ENCODE data around the gene MMP21.

MMP21 gene

DNA sequence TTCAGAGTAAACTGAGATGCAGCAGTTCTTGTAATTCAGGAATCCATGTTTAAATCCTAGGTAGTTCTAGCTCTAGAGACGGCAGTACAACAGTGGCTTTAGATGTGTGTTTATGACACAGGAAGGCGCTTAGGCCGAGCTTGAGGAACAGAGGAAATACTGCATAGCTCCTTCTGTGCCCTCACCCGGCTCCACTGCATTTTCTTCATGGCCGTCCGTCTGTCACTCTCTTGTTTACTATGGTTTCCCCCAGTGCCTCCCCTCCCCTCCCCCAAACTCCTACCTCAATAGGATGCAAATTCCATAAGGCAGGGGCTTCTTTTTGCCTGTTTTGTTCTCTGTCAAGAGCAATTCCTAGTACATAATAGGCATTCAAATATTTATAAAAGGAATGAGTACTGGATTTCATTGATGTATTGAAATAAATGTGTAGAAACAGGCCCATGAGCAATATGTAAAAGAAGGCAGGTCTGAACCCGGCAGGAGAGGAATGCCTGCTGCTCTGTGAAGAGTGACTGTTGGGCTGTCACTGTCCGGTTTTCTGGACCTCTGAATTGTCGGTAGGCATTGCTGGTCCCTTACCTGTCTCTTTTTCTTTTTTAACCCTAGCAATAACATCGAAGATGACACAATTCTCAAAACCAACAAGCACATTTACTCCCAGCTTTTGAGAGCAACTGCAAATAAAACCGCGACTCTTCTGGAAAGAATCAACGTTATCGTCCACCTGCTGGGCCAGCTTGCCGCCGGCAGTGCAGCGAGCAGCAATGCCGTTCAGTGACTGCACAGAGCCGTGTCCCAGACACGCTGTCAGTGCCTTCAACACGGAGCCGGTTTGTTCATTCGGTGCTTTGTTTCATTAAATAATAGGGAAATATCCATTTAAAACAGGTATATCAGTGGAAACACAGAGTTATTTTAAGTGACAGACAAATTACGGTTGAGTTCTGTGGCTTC is 12.7 kb downstream of the MMP21 start:
- no peak overlapping the region for H3K4me3 Mint-ChIP-seq
- DNase-seq, result no peak
- H3K27ac Mint-ChIP-seq, result no peak overlapping the region
- no peaks in the 10 kb centered on the region for H3K9me3 Mint-ChIP-seq
- H3K36me3 Mint-ChIP-seq, result peaks cover 48% of the 10 kb centered on the region
- CTCF ChIA-PET, result interaction anchor here (1.1 kb wide), 1 partner anchor 28 kb away, joined by 3 read pairs; no protein-coding TSS in a partner anchor
- H3K27me3 Mint-ChIP-seq, result no peaks in the 10 kb centered on the region
- no peaks in the 10 kb centered on the region for H3K4me1 Mint-ChIP-seq

DNA sequence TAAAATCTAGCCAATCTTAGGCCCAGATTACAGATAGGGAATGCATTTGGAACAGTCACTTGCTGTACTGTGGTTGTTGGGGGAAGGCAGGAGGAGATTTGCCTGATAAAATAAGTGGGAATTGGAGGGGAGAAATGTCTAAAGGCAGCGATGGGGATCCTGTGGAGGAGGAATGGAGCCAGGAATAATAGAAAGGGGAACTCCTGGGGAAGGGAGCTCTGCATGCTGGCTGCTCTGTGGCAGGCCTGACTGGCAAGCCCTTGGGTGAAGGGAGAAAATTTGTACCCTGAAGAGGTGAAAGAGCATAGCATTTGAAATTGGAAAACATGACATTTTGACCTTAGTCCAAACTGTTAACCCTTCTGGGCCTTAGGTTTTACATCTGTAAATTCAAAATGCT is 13.7 kb downstream of the MMP21 start:
- Mint-ChIP-seq H3K27me3 (no peaks in the 10 kb centered on the region), H3K4me1 (no peaks in the 10 kb centered on the region), H3K36me3 (peaks cover 58% of the 10 kb centered on the region), H3K27ac (no peak overlapping the region), H3K9me3 (no peaks in the 10 kb centered on the region), H3K4me3 (no peak overlapping the region)
- no peak for DNase-seq
- CTCF ChIA-PET, result interaction anchor here (1.1 kb wide), 1 partner anchor 27 kb away, joined by 3 read pairs; no protein-coding TSS in a partner anchor

DNA sequence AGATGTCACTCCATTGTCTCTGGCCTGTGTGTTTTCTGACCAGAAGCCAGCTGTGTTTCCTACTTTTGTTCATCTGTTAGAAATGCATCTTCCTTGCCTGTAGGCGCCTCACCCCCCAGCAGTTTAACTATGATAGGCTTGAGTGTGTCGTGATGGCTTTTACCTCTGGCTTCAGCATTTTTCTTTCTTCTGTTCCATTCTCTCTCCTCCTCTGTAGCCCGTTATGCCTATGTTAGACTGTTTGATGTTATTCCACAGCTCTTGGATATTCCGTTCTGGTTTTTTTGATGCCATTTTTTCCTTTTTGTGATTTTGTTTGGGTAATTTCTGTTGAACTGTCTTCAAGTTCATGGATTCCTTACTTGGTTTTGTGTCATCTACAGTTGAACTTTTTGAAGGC is 17.9 kb downstream of the MMP21 start:
- Mint-ChIP-seq H3K4me1 (no peaks in the 10 kb centered on the region), H3K4me3 (no peak overlapping the region), H3K36me3 (peaks cover 56% of the 10 kb centered on the region), H3K27ac (no peak overlapping the region), H3K9me3 (no peaks in the 10 kb centered on the region), H3K27me3 (no peaks in the 10 kb centered on the region)
- CTCF ChIA-PET, result no interaction called here
- no peak for DNase-seq

DNA sequence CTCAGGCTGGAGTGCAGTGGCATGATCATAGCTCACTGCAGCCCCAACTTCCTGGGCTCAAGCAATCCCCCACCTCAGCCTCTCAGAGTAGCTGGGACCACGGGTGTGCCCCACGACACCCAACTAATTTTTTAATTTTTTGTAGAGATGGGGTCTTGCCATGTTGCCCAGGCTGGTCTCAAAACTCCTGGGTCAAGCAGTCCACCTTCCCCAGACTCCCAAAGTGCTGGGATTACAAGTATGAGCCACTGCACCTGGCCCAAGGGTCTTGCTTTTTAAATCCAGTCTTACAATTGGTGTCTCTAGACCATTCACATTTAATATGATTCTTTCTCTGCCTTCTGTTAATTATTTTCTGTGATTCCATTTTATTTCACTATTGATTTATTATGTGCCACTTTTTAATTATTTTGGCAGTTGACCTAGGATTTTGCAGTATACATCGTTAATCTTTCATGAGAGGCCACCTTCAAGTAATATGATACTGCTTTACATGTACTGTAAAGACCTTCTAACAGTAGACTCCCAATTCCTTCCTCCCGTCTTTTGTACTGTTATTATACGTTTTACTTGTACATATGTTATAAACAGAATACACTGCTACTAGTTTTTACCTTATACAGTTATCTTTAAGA is 18.7 kb downstream of the MMP21 start:
- peaks cover 54% of the 10 kb centered on the region for H3K36me3 Mint-ChIP-seq
- CTCF ChIA-PET, result no interaction called here
- no peaks in the 10 kb centered on the region for H3K9me3 Mint-ChIP-seq

DNA sequence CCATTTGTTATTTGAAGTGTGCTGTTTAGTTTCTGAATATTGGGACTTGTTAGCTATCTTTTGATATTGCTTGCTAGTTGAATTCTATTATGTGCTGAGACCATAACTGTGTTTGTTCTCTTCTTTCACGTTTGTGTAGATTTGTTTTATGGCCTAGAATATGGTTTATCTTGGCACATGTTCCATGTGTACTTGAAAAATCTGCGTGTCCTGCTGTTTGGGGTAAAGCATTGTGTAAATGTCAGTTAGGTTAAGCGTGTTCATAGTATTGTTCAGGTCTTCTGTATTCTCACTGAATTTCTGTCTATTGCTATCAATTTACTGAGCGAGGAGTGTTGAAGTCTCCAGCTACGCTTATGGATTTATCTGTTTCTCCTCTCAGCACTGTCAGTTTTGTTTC is 19.4 kb downstream of the MMP21 start:
- Mint-ChIP-seq H3K4me1 (no peaks in the 10 kb centered on the region), H3K27ac (no peak overlapping the region), H3K9me3 (no peaks in the 10 kb centered on the region), H3K27me3 (no peaks in the 10 kb centered on the region), H3K4me3 (no peak overlapping the region), H3K36me3 (peaks cover 57% of the 10 kb centered on the region)
- CTCF ChIA-PET, result no interaction called here
- no peak for DNase-seq

More for the DNA sequence above, 18.7 kb downstream of the MMP21 start:
- H3K27me3 Mint-ChIP-seq, result no peaks in the 10 kb centered on the region
- no peak overlapping the region for H3K27ac Mint-ChIP-seq
- no peak for DNase-seq
- H3K4me3 Mint-ChIP-seq, result no peak overlapping the region
- H3K4me1 Mint-ChIP-seq, result no peaks in the 10 kb centered on the region

DNA sequence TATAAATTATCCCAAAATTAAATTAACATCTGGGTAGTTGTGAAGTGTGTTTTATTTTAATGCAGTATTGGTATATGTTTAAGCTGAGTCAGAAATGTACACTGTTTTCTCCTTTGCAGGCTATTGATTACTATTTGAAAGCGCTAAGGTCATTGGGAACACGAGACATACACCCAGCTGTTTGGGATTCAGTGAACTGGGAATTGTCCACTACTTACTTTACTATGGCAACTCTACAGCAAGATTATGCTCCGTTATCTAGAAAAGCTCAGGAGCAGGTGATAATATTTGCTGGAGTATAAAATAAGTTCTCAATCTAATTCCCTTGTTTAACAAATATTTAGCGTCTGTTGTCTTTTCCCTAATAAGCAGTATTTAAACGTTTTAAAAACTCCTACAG is 28.2 kb downstream of the MMP21 start:
- peaks cover 5% of the 10 kb centered on the region for H3K4me1 Mint-ChIP-seq

DNA sequence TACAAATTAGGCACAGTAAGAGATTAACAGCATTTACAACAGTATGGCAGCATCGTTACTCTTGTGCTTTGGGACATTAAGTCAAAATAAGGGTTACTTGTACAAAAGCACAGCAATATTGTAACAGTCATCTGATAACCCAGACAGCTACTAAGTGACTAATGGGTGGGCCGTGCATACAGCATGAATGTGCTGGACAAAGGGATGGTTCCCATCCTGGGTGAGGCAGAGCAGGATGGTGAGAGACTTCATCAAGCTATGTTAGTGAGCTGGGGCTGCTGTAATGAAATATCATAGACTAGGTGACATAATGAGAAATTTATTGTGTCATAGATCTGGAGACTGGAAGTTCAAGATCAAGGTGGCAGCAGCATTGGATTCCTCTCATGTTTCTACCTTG is 30.7 kb downstream of the MMP21 start:
- H3K4me1 Mint-ChIP-seq, result peaks cover 5% of the 10 kb centered on the region
- H3K36me3 Mint-ChIP-seq, result peaks cover 73% of the 10 kb centered on the region

More for the DNA sequence above, 28.2 kb downstream of the MMP21 start:
- H3K9me3 Mint-ChIP-seq, result no peaks in the 10 kb centered on the region
- no peak overlapping the region for H3K4me3 Mint-ChIP-seq
- CTCF ChIA-PET, result no interaction called here
- H3K36me3 Mint-ChIP-seq, result peaks cover 77% of the 10 kb centered on the region
- DNase-seq, result no peak
- no peaks in the 10 kb centered on the region for H3K27me3 Mint-ChIP-seq
- H3K27ac Mint-ChIP-seq, result no peak overlapping the region

DNA sequence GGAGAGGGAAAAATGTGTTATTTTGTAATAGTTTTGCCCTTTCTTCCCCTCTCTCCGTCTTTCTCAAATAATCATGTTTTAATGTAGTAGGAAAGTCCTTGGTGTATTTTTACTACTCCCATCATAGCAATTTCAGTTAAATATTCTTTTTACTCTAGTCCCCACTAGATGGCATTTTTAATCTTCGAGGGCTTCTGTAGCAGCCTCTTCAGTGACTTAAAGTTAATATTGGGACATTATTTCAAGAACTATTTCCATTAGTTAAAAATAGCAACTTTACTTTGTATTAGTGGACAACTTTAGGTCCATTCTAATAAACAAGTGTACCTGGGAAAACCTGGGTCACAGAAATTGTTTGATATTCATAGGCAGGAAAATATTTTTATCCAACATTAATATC is 33.2 kb downstream of the MMP21 start:
- Mint-ChIP-seq H3K27ac (no peak overlapping the region), H3K4me1 (peaks cover 5% of the 10 kb centered on the region), H3K27me3 (no peaks in the 10 kb centered on the region), H3K9me3 (no peaks in the 10 kb centered on the region), H3K4me3 (no peak overlapping the region), H3K36me3 (peaks cover 70% of the 10 kb centered on the region)
- CTCF ChIA-PET, result no interaction called here
- no peak for DNase-seq

More for the DNA sequence above, 30.7 kb downstream of the MMP21 start:
- CTCF ChIA-PET, result no interaction called here
- Mint-ChIP-seq H3K27ac (no peak overlapping the region), H3K27me3 (no peaks in the 10 kb centered on the region), H3K9me3 (no peaks in the 10 kb centered on the region), H3K4me3 (no peak overlapping the region)
- DNase-seq, result no peak

DNA sequence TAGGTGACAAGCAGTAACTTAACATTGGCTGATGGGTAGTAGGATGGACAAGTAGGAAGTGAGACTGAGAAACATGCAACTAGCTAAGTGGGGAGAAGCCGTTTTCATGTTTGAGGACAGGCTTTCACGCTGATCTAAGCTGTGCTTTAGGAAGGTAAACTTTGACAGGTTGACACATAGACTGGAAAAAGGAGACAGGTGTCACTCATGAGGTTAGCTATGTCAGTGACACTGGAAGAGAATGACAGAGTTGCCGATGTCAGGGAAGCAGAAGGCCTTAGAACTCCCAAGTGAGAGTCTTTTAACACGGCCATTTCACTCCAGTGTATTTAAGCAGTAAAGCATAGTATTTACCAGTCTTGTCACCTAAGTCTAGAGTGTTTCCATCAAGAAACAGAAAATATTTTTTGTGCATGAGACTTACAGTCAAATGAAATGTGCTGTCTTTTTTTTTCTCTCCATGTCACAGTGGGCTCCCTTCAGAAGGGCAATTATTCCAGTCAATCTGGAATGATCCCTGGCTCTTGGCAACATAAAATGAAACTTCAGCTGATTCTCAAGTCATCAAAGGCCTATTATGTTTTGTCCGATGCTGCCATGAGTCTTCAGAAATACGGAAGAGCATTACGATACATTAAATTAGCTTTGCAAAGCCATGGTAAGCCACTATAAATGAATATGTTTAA is 35.5 kb downstream of the MMP21 start:
- DNase-seq, result no peak
- CTCF ChIA-PET, result no interaction called here
- Mint-ChIP-seq H3K4me1 (no peaks in the 10 kb centered on the region), H3K27me3 (no peaks in the 10 kb centered on the region), H3K36me3 (peaks cover 73% of the 10 kb centered on the region), H3K9me3 (no peaks in the 10 kb centered on the region), H3K4me3 (no peak overlapping the region), H3K27ac (no peak overlapping the region)

DNA sequence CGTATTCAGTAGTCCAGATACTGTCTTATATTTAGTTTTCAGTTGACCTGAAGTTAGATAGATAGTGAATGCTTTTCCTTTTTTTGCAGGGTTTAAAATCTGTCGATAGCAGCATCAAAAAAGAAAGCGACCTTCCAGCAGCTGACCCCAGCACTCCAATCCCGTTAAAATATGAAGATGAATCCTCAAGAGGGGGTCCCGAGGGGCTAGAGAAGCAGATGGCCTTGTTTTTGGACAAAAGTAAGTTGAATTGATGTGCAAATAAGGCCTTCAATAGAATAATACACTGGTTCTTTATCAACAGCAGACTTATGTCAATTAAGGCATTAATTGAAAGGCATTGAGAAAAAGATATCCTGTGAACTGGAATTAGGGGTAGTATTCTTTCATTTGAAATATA is 37.4 kb downstream of the MMP21 start:
- DNase-seq, result no peak
- no peaks in the 10 kb centered on the region for H3K27me3 Mint-ChIP-seq
- no peak overlapping the region for H3K27ac Mint-ChIP-seq
- no peaks in the 10 kb centered on the region for H3K9me3 Mint-ChIP-seq
- H3K4me3 Mint-ChIP-seq, result no peak overlapping the region
- no peaks in the 10 kb centered on the region for H3K4me1 Mint-ChIP-seq
- H3K36me3 Mint-ChIP-seq, result peaks cover 66% of the 10 kb centered on the region
- CTCF ChIA-PET, result no interaction called here

DNA sequence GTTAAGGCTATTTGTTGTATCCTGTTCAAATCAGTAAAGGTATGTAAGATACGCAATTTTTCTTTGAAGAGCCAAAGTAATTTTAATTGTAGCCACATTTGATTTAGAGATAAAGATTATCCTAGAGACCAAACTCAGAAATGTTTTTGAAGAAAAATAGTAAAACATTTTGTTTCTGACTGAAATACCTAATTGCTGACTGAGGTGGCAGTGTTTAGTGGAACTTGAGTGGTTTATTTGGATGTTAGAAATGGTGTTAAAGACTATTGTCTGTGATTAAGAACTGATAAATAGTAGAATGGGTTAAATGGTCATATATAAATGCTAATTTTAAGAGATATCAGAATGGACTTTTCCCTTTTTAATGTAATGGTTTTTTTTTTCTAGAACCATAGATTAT is 40.8 kb downstream of the MMP21 start:
- CTCF ChIA-PET, result interaction anchor here (1.2 kb wide), 1 partner anchor 28 kb away, joined by 3 read pairs; no protein-coding TSS in a partner anchor
- no peak for DNase-seq
- Mint-ChIP-seq H3K27ac (no peak overlapping the region), H3K36me3 (peaks cover 74% of the 10 kb centered on the region), H3K4me1 (no peaks in the 10 kb centered on the region), H3K27me3 (no peaks in the 10 kb centered on the region), H3K9me3 (no peaks in the 10 kb centered on the region), H3K4me3 (no peak overlapping the region)

DNA sequence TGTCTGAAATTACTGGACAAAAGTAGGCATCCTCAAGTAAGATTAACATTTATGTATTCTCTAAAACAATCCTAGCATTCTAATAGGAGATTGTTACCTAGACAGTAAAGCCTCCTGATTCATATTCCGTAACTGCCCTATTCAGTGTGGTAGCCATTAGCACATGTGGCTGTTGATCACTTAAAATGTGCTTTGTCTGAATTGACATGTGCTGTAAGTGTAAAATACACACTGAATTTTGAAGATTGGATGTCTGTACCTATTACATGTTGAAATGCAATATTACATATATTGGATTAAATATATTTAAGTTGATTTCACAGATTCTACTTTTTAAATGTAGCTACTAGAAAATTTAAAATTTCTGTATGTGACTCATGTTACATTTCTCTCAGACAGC is 41.5 kb downstream of the MMP21 start:
- CTCF ChIA-PET, result no interaction called here
- no peak overlapping the region for H3K4me3 Mint-ChIP-seq
- no peaks in the 10 kb centered on the region for H3K4me1 Mint-ChIP-seq

DNA sequence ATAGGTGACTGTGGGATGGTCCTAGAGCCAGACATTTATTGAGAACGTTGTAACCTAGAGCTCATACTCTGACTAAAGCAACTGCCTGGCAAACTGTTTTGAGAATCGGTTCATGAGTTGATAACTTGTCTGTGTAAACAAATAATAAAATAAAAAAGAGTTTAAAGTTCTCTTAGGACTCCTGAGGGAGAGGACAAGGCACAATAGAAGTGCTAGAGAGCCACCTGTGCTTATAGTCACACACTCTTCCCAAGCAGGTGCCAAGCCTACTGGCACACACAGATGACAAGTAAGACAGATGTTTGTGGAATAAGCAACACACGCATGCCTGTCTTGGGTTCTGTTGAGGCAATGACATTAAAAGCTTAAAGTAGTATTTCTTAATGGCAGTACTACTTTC is 48.2 kb downstream of the MMP21 start:
- CTCF ChIA-PET, result no interaction called here
- Mint-ChIP-seq H3K27ac (no peak overlapping the region), H3K36me3 (peaks cover 74% of the 10 kb centered on the region), H3K4me3 (no peak overlapping the region), H3K4me1 (peaks cover 6% of the 10 kb centered on the region), H3K27me3 (no peaks in the 10 kb centered on the region), H3K9me3 (no peaks in the 10 kb centered on the region)
- no peak for DNase-seq

More for the DNA sequence above, 41.5 kb downstream of the MMP21 start:
- Mint-ChIP-seq H3K36me3 (peaks cover 75% of the 10 kb centered on the region), H3K27me3 (no peaks in the 10 kb centered on the region), H3K9me3 (no peaks in the 10 kb centered on the region), H3K27ac (no peak overlapping the region)
- DNase-seq, result no peak

DNA sequence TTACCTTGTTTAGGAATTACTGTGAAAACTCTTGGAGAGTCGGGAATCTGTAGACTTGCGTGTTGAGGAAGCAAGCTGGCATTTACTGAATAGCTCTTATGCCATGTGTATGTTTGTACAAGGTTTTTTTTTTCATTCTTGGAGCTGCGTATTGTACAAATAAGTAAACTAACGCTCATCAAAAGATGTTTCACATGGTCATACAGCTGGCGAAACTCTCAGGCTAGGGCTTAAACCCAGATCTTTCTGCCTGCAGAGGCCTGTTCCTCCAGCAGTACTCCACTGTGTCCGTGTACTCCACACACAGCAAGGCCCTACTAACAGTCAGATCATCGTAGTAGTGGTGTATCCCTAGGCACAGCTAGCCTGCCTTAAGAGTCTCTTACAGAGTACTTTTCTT is 48.7 kb downstream of the MMP21 start:
- no peaks in the 10 kb centered on the region for H3K9me3 Mint-ChIP-seq
- no peak overlapping the region for H3K4me3 Mint-ChIP-seq
- CTCF ChIA-PET, result no interaction called here
- no peak for DNase-seq
- no peaks in the 10 kb centered on the region for H3K27me3 Mint-ChIP-seq
- H3K4me1 Mint-ChIP-seq, result peaks cover 11% of the 10 kb centered on the region
- H3K27ac Mint-ChIP-seq, result no peak overlapping the region
- peaks cover 72% of the 10 kb centered on the region for H3K36me3 Mint-ChIP-seq

Measured in activated naive CD4-positive, alpha-beta T cell treated with anti-CD3 and anti-CD28 coated beads, Interleukin-2, amount 10 ng/mL, durations not matched to agents 7 days and 5 days (primary cell).